HuH-7 (cell line): Measurements from ENCODE around the gene ZNF839.
A peak's percentile ranks its signal among the peaks of the same experiment; 100 is the strongest.
"Not testable (repeated sequence)": the region's sequence is repeated elsewhere in the genome, so short reads cannot be mapped to it uniquely, and the experiment has no call there.

ENCODE experiments used
- DNase-seq: peaks from one replicate; pipeline ENCODE4 v3.0.0; 2011; ENCODE audit warnings: low spot score

The ZNF839 gene

GRCh38 chr14:102319351-102320032 lies at the start of gene ZNF839:
ZNF839 (plus strand) TSS chr14:102319746; CDS start chr14:102319766, 20 bp downstream.
- DNase-seq, result peak; percentile 85

GRCh38 chr14:102272392-102272791 lies 47.2 kb upstream of the ZNF839 start:
- no peak for DNase-seq

- no peak for DNase-seq
Measured at GRCh38 chr14:102275866-102276265, 43.7 kb upstream of the ZNF839 start.

GRCh38 chr14:102277874-102278630 lies 41.5 kb upstream of the ZNF839 start:
- no peak for DNase-seq

GRCh38 chr14:102278631-102278935 lies 41.0 kb upstream of the ZNF839 start:
- no peak for DNase-seq

- DNase-seq, result no peak
Measured at GRCh38 chr14:102279282-102279681, 40.3 kb upstream of the ZNF839 start.

GRCh38 chr14:102279688-102280348 lies 39.7 kb upstream of the ZNF839 start:
- no peak for DNase-seq

- DNase-seq, result no peak
Measured at GRCh38 chr14:102280376-102280962, 39.1 kb upstream of the ZNF839 start.

- no peak for DNase-seq
Measured at GRCh38 chr14:102282751-102283465, 36.6 kb upstream of the ZNF839 start.

- no peak for DNase-seq
Measured at GRCh38 chr14:102283631-102284129, 35.9 kb upstream of the ZNF839 start.

GRCh38 chr14:102285106-102285505 lies 34.4 kb upstream of the ZNF839 start:
- DNase-seq, result no peak

GRCh38 chr14:102288139-102288538 lies 31.4 kb upstream of the ZNF839 start:
- no peak for DNase-seq

GRCh38 chr14:102292441-102292840 lies 27.1 kb upstream of the ZNF839 start:
- no peak for DNase-seq

GRCh38 chr14:102293781-102294180 lies 25.8 kb upstream of the ZNF839 start:
- no peak for DNase-seq

GRCh38 chr14:102295270-102295669 lies 24.3 kb upstream of the ZNF839 start:
- DNase-seq, result no peak

GRCh38 chr14:102297436-102298170 lies 21.9 kb upstream of the ZNF839 start:
- no peak for DNase-seq

- not testable (repeated sequence) for DNase-seq
Measured at GRCh38 chr14:102298303-102299070, 21.1 kb upstream of the ZNF839 start.

- no peak for DNase-seq
Measured at GRCh38 chr14:102303664-102304063, 15.9 kb upstream of the ZNF839 start.

GRCh38 chr14:102304611-102305506 lies 14.7 kb upstream of the ZNF839 start, which contains the start of gene MOK:
MOK (minus strand) TSS chr14:102305164; CDS start chr14:102304968, 196 bp downstream.
- peak; percentile 98 for DNase-seq
